Stimulated activated CD4-positive, alpha-beta T cell treated with anti-CD3 and anti-CD28 coated beads, TNF-alpha, amount 100 ng/mL, for 48 hours (primary cell): ENCODE results near the gene ZMYND11.

Source experiments
- DNase-seq, 3 donors: peaks; one replicate each; pipeline ENCODE4 v3.0.0-alpha.2; 2020; ENCODE audit warnings: low read depth in 3 of 3

The ZMYND11 gene

DNA sequence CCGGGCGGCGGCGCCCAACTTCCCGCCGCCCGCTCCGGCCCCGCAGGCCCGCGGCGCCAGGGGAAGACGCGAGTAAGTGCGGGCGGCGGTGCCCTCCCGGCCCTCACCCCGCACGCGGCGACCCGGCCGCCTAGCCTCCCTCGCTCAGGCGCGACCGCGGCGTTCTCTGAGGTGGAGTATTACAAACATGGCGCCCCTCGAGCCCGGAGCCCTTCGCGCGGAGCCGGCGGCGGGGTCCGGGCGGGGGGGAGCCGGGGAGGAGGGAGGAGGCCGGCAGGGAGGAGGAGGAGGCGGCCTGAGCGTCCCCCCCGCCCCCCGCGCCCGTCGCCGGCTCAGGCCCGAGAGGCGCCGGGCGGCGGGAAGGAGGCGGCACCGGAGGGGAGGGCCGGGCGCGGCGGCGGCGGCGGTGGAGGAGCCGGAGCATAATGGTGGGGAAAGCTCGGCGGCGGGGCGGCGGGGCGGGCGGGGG lies at the start of gene ZMYND11:
Gene ZMYND11, plus strand, starts transcription at position 324 of the 469 bp plus-strand sequence. CDS start 44,558 bp downstream, outside the sequence.
- peak in 2 of 3 donors; percentile 20 to 53 for DNase-seq

DNA sequence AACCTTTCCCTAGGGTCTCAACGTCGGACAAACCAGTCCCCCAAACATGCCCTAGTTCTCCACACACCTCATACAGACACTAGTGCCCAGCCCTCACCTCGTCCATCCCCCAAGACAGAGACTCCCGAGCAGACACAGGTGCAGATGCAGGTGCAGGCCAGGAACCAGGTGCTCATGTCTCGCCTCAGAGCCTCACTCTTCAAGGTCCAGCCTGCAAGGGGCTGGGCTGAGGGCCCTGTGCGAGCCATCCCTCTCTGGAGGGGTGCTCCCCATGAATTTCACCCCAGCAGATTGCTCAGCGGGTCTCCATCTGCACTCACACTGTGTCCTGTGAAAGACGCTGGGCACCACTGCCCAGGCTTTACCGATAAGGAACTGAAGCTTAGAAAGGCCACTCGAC lies 49.2 kb upstream of the ZMYND11 start:
- no peak for DNase-seq

DNA sequence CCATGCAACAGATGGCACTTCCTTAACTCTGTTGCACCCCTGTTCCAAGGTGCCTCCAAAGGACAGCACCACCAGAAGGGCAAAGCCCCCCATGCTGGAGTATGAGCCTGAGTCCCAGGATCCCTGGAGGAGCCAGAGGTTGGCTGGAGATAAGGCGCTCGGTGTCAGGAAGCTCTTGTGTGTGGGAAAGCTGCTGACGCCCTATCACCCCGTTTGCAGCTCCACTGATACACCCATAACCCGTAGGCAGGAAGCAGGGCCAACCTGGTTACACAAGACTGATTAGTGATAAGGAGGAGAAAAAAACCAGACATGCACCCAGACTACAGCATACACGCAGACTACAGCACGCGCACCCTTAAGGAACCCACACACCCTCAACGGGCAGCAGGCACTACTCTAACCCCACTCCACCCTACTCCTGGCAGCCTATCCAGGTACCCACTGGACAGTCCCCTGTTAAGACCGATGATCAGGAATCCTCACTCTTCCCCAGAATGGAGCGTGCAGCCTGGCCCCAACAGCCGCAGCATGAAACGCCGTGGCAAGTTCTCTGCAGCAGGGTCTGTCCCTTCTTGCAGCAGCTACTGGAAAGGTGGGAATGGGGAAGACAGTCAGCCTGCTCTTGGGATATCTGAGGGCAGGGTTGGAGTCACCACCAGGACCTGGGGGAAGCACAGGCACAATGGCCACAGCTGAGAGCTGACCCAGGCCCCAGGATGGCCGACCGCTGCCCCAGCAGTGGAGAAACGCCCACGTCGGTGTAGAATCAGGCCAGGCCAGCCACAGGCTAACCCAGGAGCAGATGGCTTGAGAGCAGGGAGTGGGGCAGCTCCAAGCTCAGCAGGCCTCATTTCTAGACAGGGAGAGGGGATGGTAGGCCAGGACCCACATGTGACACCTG lies 47.8 kb upstream of the ZMYND11 start:
- no peak for DNase-seq

GRCh38 chr10:88253-88652 lies 47.0 kb upstream of the ZMYND11 start:
- DNase-seq: no peak

GRCh38 chr10:89248-89647 lies 46.0 kb upstream of the ZMYND11 start:
- no peak for DNase-seq

- no peak for DNase-seq
These were observed 45.1 kb upstream of the ZMYND11 start for GRCh38 chr10:90161-90560.

DNA sequence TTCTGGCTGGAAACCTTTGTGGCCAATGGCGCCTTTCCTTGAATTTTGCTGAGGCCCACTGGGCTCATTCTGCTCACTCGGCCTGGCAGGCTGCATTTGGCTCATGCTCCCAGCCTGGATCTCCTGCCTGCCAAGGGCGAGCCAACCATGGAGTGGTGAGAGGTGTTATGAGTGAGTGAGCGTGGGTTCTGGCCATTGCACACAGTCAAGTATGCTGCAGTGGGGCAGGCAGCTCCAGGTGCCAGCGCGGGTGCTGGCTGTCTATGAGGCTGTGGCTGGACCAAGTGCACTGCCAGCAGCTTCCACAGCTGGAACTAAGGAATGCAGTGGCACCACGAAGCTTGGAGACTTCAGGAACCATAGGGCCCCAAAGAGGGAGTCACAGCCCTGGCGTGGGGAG lies 43.9 kb upstream of the ZMYND11 start:
- no peak for DNase-seq

GRCh38 chr10:92153-92552 lies 43.1 kb upstream of the ZMYND11 start:
- no peak for DNase-seq

DNA sequence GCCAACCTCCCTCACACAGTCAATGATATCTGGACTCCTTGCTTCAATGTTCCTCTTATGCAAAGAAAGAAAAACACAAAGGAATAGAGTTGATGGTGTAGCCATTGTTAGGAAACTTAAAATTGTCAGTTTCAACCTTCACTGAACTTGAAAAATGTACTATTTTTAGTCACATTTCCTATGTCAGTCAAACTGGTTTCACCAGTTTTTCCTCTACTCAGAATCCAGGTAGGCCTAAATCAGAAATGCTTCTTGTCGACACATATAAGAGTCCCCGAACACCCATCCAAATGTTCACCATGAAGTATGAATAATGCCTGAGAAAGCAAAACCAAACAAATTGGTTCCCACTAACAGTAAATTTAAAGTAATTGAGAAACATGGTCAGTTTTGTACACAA lies 42.4 kb upstream of the ZMYND11 start:
- DNase-seq: no peak

GRCh38 chr10:94613-95012 lies 40.6 kb upstream of the ZMYND11 start:
- no peak for DNase-seq

DNA sequence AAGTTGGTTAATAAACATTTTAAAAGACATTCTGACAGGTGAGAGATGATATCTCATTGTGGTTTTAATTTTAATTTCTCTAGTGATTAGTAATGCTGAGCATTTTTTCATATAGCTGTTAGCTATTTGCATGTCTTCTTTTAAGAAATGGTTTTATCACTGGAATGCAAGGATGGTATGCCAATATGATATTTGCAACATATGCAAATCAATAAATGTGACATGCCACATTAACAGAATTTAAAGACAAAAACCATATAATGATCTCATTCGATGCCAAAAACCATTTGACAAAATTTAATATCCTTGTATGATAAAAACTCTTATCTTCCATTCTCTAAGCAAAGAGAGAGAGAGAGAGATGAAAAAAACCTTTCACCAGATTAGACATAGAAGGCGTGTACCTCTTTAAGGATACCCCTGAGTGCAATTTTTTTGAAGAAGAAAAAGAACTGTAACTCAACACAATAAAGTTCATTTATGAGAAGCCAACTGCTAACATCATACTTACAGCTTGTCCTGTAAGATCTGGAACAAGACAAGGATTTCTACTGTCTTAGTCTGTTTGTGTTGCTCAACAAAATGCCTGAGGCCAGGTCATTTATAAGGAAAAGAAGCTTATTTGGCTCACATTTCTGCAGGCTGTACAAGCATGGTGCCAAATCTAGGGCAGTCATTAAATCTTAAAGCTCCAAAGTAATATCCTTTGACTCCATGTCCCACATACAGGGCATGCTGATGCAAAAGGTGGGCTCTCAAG lies 39.7 kb upstream of the ZMYND11 start:
- no peak for DNase-seq

- no peak for DNase-seq
These were observed 38.8 kb upstream of the ZMYND11 start for GRCh38 chr10:96466-96865.

DNA sequence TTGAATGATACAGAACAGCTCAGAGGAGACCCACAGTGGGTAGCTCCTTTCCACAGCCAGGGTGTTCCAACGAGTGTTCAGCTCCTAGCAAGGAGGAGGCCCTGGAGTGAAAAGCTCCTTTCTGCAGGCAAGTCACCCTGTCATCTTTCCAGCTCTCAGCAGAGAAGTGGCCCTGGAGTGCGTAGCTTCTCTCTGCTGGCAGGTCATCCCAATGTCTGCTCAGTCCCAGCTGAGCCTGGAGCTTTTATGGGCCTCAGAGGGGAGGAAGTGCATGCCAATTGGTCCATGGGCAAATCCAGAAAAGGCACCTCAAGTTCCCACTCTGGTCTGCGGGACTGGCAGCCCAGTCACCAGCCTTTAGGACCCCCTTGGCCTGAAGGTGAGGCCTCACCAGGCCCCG lies 30.8 kb upstream of the ZMYND11 start:
- no peak for DNase-seq

DNA sequence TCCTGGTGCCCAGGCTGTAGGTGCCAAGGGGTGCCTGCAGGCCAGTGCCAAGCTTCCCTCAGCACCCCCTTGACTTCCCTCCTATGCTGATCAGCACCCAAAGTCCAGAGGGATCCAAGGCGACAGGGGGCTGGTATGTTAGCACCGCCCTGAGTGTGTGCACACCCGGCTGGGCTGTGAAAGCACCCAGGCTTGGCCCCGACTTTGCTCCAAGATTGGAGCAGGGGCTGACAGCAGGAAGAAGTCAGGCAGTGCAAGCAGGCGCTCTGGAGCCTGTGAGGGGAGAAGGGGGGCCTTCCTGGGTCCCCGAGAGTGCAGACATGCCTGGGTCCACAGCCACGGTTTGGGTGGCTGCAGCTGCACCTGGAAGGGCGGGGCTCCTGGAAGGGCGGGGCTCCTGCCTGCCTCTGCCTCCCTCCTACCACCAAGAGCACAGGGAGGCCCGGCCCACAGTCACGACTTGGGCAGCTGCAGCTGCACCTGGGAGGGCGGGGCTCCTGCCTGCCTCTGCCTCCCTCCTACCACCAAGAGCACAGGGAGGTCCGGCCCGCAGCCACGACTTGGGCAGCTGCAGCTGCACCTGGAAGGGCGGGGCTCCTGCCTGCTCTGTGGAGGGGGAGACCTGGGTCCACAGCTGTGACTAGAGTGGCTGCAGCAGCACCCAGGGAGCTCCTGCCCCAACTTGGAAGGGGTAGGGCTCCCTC lies 30.2 kb upstream of the ZMYND11 start:
- DNase-seq: no peak

DNA sequence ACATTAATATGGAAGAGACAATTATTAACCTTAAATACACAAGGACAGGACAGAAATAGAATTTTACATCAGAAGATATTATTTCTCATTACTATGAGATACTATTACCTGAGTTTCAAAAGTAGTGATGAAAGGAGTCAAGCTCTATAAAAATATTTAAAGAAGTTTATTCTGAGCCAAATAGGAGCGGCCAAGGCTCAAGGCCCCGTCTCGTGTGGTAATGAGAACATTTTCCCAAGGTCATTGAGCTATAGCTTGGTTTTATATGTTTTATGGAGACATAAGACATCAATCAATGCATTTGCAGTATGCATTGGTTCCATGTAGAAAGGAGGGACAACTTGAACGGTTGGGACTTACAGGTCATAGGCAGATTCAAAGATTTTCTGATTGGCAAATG lies 29.4 kb upstream of the ZMYND11 start:
- no peak for DNase-seq

- DNase-seq: peak in 1 of 3 donors; percentile 4
These were observed 28.5 kb upstream of the ZMYND11 start for GRCh38 chr10:106740-107139.

- DNase-seq: no peak
These were observed 23.0 kb upstream of the ZMYND11 start for GRCh38 chr10:112246-112645.

DNA sequence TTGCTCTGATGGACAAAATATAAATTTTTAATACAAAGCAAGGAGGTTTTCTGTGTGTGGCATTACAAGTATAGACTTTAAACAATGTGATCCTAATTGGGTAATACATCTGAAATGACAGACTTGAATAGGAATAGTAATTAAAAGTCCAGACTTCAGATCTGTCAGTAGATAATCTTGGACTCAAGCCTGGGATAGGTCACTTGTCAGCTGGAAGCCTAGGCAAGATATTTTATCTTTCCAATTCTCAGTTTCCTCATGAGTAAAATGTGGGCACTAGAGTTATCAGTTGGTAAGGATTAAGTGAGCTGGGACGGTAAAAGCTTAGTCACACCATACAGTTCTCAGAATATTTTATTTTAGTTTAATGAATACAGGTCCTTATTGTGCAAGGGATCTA lies 10.4 kb upstream of the ZMYND11 start:
- no peak for DNase-seq

DNA sequence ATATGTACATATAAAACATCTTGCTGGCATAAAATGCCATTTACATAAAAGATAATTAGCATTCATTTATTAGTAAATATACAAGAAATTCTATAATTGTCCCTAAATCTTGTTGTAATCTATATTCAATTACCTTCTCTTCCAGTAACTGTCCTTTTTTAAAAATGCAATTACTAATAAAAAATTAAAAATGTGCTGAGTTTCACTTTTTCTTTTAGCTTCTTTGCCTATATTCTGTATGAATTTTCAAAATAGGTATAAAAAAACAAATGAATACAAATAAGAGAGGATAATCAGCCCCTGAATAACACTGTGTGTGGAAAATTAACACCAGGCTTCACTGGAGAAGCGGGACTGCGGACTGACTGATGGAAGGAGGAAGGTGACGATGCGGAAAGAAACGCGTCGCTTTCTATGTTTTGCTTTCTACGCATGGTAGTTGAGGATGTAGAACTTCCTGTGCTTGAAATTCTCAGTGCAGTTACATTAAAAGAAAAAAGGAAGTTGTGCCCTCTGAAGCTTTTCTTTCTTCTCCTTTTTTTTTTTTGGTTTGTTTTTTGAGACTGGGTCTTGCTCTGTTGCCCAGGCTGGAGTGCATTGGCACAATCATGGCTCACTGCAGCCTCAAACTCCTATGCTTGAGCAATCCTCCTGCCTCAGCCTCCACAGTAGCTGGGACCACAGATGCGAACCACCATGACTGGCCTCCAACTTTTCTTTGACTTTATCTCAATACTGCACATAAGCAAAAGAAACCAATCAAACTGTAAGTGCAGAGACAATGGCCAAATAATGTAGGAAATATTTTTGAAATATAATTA lies 7.4 kb upstream of the ZMYND11 start:
- DNase-seq: no peak

- DNase-seq: no peak
These were observed 5.4 kb upstream of the ZMYND11 start for GRCh38 chr10:129810-130209.
